T-helper 9 cell (primary cell): Measurements from ENCODE around the gene RBM4B.
"Not testable (repeated sequence)": the region's sequence is repeated elsewhere in the genome, so short reads cannot be mapped to it uniquely, and the experiment has no call there.

Experiments used
- DNase-seq: peaks from one replicate; pipeline ENCODE4 v3.0.0-alpha.2; 2020

The RBM4B gene

GRCh38 chr11:66639814-66640340 is 37.8 kb downstream of the RBM4B start:
- DNase-seq = not testable (repeated sequence)

GRCh38 chr11:66639066-66639813 is 38.4 kb downstream of the RBM4B start:
- DNase-seq = no peak

- DNase-seq = peak; percentile 90
Observed at GRCh38 chr11:66638177-66639065, 39.3 kb downstream of the RBM4B start, which contains the start of gene RBM4. TSS of gene RBM4 (plus strand) at chr11:66638703. CDS start at chr11:66639712, 1,009 bp downstream.

GRCh38 chr11:66637557-66638176 is 40.0 kb downstream of the RBM4B start:
- DNase-seq = no peak

- DNase-seq = no peak
Observed at GRCh38 chr11:66636411-66636810, 41.3 kb downstream of the RBM4B start.

GRCh38 chr11:66632952-66633351 is 44.7 kb downstream of the RBM4B start:
- no peak for DNase-seq

- DNase-seq = no peak
Observed at GRCh38 chr11:66631883-66632282, 45.8 kb downstream of the RBM4B start.

- no peak for DNase-seq
Observed at GRCh38 chr11:66629356-66629755, 48.3 kb downstream of the RBM4B start.

GRCh38 chr11:66628061-66628603 is 49.6 kb downstream of the RBM4B start:
- no peak for DNase-seq

GRCh38 chr11:66626926-66627325 is 50.8 kb downstream of the RBM4B start:
- DNase-seq = no peak

GRCh38 chr11:66626382-66626781 is 51.3 kb downstream of the RBM4B start:
- no peak for DNase-seq

- no peak for DNase-seq
Observed at GRCh38 chr11:66625752-66626149, 51.9 kb downstream of the RBM4B start.

GRCh38 chr11:66625041-66625751 is 52.5 kb downstream of the RBM4B start:
- no peak for DNase-seq

GRCh38 chr11:66624450-66624849 is 53.2 kb downstream of the RBM4B start:
- DNase-seq = no peak

GRCh38 chr11:66619080-66619554 is 58.6 kb downstream of the RBM4B start:
- DNase-seq = no peak

- no peak for DNase-seq
Observed at GRCh38 chr11:66617155-66617834, 60.4 kb downstream of the RBM4B start.

GRCh38 chr11:66616379-66617154 is 61.1 kb downstream of the RBM4B start, which contains the start of gene RBM14:
TSS of gene RBM14 (plus strand) at chr11:66616630. CDS start at chr11:66616721, 91 bp downstream.
- DNase-seq = peak; percentile 98
